HTR-8/SVneo (cell line): ENCODE results near the gene DCC.

Source experiments
- DNase-seq: peaks from one replicate; pipeline ENCODE4 v3.0.0; 2011; ENCODE audit warnings: low spot score, mixed read lengths; ENCODE audit not compliant: insufficient read length
- FAIRE-seq: peaks from 2 replicates; lab custom pipeline; 2011; peaks lifted over from hg19 to GRCh38; lab: Jason Lieb, UNC

The DCC gene

DNA sequence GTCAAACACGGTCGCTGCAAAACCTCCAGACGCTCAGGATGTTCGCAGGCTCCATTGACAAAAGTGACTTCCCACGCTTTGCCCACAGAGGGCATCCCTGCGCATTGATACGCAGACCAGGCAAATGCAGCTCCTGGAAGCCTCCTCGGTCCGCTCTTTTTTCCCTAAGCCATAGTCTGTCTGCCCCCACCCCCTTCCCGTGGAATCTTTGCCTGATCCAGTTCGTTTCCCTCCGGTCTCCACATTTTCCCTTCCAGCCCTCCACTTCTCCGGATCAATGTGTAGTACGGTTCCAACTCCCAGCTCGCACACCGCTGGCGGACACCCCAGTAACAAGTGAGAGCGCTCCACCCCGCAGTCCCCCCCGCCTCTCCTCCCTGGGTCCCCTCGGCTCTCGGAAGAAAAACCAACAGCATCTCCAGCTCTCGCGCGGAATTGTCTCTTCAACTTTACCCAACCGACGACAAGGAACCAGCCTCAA lies at the start of gene DCC:
DCC (plus strand) TSS at position 307 of the 481 bp plus-strand sequence. CDS start 591 bp downstream, outside the sequence.
- peak; percentile 1 for DNase-seq
- no peak for FAIRE-seq

DNA sequence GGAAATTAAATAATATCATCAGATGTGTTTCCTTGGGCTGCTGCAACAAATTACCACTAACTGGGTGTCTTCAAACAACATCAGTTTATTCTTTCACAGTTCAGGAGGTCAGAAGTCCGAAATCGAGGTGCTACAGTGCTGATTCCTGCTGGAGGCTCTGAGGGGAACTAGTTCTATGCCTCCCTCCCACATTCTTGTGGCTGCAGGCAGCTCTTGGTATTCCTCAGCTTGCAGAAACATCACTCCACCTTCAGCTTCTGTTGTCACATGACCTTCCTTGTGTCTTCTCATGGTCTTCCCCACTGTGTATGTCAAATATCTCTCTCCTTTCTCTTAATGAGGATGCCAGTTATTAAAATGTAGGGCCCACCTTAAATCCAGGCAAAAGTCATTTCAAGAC lies 29.3 kb upstream of the DCC start:
- DNase-seq (no peak), FAIRE-seq (no peak)

GRCh38 chr18:52311331-52311730 lies 28.7 kb upstream of the DCC start:
- FAIRE-seq = no peak
- DNase-seq = no peak

- DNase-seq (no peak), FAIRE-seq (no peak)
These were observed 27.7 kb upstream of the DCC start for GRCh38 chr18:52312346-52312745.

- DNase-seq (no peak), FAIRE-seq (no peak)
These were observed 26.8 kb upstream of the DCC start for GRCh38 chr18:52313213-52313612.

GRCh38 chr18:52319424-52319983 lies 20.5 kb upstream of the DCC start:
- no peak for FAIRE-seq
- DNase-seq = no peak

DNA sequence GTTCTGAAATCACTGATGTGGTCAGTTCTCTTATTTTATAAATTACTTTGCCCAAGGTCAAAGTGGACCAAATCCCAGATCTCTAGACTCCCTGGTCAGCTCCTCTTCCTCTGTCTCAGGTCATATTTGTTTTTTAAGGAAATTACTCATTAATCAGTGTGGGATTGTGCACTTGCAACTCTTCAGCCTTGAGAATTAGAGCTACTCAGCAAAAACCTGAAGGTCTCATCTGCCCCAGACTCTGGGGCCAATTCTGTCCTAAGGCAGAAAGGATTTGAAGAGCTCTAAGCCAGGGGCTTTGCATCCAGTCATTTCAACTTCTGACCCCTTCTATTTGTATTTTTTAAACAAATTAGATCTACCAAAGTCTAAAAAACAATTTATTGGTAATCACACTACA lies 17.7 kb upstream of the DCC start:
- DNase-seq (no peak), FAIRE-seq (no peak)

DNA sequence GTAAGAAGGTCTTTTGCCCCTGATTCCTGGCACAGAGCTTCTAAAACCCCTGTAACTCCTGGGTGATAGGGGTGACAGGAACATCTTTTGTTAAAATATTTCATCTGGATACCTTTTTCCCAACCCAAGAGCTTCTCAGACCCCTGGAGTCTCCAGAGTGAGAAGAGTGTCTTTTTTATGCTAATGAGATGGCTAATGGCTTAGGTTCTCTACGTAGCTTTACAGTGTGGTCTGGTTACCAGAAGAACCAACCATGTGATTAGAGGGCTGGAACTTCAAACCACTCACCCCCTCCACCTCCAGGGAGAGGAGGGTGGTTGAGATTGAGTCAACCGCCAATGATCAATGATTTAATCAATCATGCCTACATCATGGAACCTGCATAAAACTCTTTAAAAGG lies 16.2 kb upstream of the DCC start:
- no peak for FAIRE-seq
- no peak for DNase-seq

DNA sequence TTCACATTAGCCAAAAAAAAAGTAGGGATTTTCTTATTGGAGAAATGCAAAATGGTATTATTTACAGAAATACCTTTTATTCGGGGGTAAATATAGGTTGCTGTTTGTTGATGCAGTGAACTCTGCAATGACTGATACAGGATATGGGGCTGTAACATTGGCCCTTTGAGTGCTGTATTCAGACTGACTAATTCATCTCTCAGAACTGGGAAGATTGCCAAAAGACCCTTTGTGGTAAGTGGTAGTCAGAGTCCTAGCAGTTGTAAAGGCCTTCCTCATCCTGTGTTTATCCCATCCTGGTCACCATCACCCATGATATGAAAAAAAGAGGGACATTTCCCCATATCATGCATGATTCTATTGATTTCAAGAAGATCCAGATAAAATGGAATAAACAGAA lies 14.0 kb upstream of the DCC start:
- DNase-seq = no peak
- no peak for FAIRE-seq

DNA sequence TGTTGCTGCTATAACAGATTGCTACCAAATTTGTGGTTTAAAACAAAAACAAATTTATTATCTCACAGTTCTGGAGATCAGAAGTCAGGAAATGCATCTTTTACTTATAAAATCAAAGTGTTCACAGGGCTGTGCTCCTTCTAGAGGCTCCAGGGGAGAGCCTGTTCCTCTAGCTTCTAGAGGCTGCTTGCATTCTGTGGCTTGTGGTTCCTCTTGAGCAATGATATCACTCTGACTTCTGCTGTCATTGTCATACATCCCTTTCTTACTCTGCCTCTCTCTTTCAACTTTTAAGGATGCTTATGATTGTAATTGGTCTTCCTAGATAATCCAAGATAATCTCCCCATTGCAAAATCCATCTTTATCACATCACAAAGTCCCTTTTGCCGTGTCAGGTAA lies 6.1 kb upstream of the DCC start:
- FAIRE-seq = no peak
- DNase-seq = no peak

DNA sequence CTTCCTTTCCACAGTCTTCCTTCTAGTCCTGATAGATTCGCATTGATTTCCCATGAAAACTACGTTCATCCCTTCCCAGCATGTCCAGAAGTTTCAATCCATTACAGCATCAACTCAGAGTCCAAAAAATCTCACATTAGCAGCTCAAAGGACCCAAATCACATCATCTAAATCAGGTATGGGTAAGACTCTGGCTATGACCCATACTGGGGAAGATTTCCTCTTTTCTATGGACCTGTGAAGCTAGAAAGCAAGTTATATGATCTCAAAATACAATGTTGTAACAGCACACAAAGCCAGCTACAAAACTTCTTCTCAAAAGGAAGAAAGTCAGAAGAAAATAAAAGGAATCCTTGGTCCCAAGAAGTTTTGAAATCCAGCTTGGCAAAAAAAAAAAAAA lies 5.7 kb upstream of the DCC start:
- FAIRE-seq = no peak

DNA sequence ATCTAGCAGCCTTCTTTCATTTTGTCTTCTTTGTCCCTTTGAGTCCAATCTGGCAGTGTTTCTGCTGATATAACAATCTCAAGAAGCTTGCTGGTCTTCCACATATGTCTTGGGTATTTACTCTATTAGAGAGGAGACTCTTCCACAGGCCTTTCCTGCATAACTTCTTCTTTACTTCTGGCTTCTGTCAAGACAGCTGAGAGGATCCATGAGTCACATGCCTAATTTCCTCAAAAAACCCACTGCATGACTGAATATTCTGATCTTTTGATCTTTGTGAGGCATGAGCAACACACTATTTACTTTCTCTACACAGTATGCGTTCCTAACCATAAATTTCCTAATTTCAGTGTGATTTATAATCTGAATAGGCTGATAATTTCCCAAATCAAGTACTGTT lies 5.1 kb upstream of the DCC start:
- DNase-seq (no peak), FAIRE-seq (no peak)

More for the DNA sequence above, 5.7 kb upstream of the DCC start:
- no peak for DNase-seq

GRCh38 chr18:52337276-52337675 lies 2.7 kb upstream of the DCC start:
- FAIRE-seq = no peak
- DNase-seq = no peak

GRCh38 chr18:52340406-52341102 lies 557 bp downstream of the DCC start:
- DNase-seq (no peak), FAIRE-seq (no peak)

GRCh38 chr18:52341103-52341432 lies 1.1 kb downstream of the DCC start:
- DNase-seq = no peak
- no peak for FAIRE-seq

DNA sequence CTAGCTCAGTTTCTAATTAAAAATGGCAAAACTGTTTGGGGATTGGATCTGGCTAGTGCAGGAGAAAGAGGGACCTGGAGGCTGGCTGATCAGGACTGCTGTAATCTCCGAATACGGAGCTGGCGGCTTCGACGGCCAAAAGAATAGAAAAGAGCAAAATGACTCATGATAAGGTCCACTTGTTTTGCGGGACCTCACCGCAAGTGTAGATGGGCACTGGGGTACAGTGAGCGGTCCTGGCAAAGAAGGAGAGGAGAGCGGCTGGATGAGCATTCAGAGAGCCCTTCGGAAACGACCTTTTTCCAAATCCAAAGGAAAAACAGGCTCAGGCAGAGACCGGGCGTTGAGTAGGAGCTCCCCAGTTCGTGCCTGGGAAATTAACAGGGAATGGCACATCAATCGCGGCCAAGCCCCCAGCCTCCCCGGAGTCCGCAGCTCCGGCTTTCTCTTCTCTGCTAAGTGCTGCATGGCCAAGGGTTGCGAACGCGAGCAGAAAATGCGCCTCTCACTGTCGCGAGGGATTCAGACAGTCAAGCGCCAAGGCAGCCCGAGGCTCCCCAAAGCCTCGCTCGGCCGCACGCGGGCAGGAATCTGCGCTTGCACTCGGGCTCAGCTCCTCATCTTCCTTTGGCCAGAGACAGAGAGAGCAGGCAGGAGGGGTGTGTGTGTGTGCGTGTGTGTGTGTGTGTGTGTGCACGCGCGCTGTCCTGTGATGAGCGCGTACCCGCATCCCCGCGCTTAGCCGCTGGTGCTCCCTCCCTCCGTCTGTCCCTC lies 1.8 kb downstream of the DCC start:
- no peak for FAIRE-seq

GRCh38 chr18:52342456-52342855 lies 2.5 kb downstream of the DCC start:
- no peak for FAIRE-seq
- no peak for DNase-seq

More for the DNA sequence above, 1.8 kb downstream of the DCC start:
- DNase-seq = no peak

DNA sequence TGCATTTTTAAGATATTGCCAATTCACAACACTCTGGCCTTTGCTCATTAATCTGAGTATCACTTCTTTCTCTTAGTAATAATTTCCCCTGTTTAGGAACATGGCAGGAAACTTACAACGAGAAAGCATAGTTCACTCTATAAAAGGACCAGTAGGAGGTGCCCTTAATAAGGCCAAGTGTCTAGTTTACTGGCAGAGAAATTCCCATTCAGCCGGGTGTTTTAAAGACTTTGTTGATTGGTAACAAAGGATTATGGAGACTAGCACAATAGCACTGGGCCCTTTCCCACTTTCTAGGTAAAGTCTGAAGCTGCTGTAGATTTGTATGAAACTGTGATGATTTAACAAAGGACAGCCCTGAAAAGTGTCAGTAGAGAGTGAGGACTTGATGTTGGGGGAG lies 3.1 kb downstream of the DCC start:
- DNase-seq = no peak
- FAIRE-seq = no peak

DNA sequence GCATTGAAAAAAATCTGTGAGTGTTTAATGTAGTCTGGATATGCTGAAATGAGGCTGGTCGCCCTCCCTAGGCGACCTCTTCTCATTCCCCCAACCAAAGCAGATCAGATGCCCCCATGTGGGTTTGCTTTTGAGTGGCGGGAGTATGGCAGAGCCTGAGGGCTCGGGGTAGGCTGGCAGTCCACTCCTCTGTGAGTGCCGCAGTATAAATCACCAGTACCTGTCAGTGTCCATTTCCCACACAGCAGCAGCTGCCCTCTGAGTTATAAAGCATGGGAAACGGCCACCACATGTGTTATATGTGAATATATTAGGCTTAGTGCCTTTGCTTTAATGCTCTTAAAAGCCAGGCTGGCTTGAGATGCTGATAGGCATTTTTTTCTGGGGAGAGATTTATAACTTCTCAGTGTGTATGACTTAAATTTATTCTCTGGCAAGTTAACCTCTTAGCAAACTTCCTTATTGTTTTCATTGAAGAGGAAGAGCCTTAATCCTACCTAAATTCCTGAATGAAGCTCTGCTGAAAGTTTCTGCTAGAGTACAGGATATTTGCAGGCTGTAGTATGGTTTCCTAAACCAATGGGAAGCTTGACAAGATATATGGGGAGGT lies 3.8 kb downstream of the DCC start:
- FAIRE-seq (no peak), DNase-seq (no peak)

GRCh38 chr18:52344881-52345280 lies 4.9 kb downstream of the DCC start:
- DNase-seq (no peak), FAIRE-seq (no peak)

- FAIRE-seq (no peak), DNase-seq (no peak)
These were observed 5.4 kb downstream of the DCC start for GRCh38 chr18:52345428-52345827.
